IPS-18a (cell line): ENCODE results near the gene OMG.
"Not testable (repeated sequence)": the region's sequence is repeated elsewhere in the genome, so short reads cannot be mapped to it uniquely, and the experiment has no call there.

Experiments used
- H3K27ac ChIP-seq: one replicate; pipeline ENCODE4 v1.5.1; 2013; ENCODE audit warnings: low read length
- H3K27me3 ChIP-seq: one replicate; pipeline ENCODE4 v1.6.1; 2013; ENCODE audit warnings: mild to moderate bottlenecking, low read length; ENCODE audit not compliant: control insufficient read depth, insufficient read depth
- H3K36me3 ChIP-seq: one replicate; pipeline ENCODE4 v1.6.1; 2013; ENCODE audit warnings: low read depth, low read length; ENCODE audit not compliant: control insufficient read depth
- H3K4me1 ChIP-seq: one replicate; pipeline ENCODE4 v1.6.1; 2013; ENCODE audit warnings: low read depth, low read length; ENCODE audit not compliant: control insufficient read depth
- H3K4me3 ChIP-seq: one replicate; pipeline ENCODE4 v1.5.1; 2013; ENCODE audit warnings: low read length
- H3K9ac ChIP-seq: one replicate; pipeline ENCODE4 v1.6.1; 2013; ENCODE audit warnings: mild to moderate bottlenecking, low read length, moderate library complexity
- H3K9me3 ChIP-seq: one replicate; pipeline ENCODE4 v1.6.1; 2013; ENCODE audit warnings: low read depth, low read length; ENCODE audit not compliant: control insufficient read depth

Gene OMG

GRCh38 chr17:31318851-31319661 is 22.0 kb upstream of the OMG start:
- no peaks in the 10 kb centered on the region for H3K36me3 ChIP-seq
- H3K4me3 ChIP-seq, result no peak overlapping the region
- no peak overlapping the region for H3K27ac ChIP-seq
- no peak overlapping the region for H3K9ac ChIP-seq
- no peaks in the 10 kb centered on the region for H3K4me1 ChIP-seq
- H3K27me3 ChIP-seq, result no peaks in the 10 kb centered on the region
- no peaks in the 10 kb centered on the region for H3K9me3 ChIP-seq

GRCh38 chr17:31318298-31318801 is 21.3 kb upstream of the OMG start:
- no peak overlapping the region for H3K4me3 ChIP-seq
- H3K9ac ChIP-seq, result no peak overlapping the region
- no peaks in the 10 kb centered on the region for H3K4me1 ChIP-seq
- H3K9me3 ChIP-seq, result no peaks in the 10 kb centered on the region
- no peaks in the 10 kb centered on the region for H3K27me3 ChIP-seq
- H3K27ac ChIP-seq, result no peak overlapping the region
- no peaks in the 10 kb centered on the region for H3K36me3 ChIP-seq

GRCh38 chr17:31314782-31315100 is 17.7 kb upstream of the OMG start:
- no peak overlapping the region for H3K4me3 ChIP-seq
- H3K4me1 ChIP-seq, result no peaks in the 10 kb centered on the region
- no peak overlapping the region for H3K27ac ChIP-seq
- H3K9me3 ChIP-seq, result no peaks in the 10 kb centered on the region
- no peaks in the 10 kb centered on the region for H3K36me3 ChIP-seq
- H3K27me3 ChIP-seq, result no peaks in the 10 kb centered on the region
- H3K9ac ChIP-seq, result no peak overlapping the region

- H3K27ac ChIP-seq, result no peak within 1 kb of the TSS
- H3K9ac ChIP-seq, result no peak within 1 kb of the TSS
- H3K4me3 ChIP-seq, result no peak within 1 kb of the TSS
- no peaks in the 10 kb centered on the region for H3K27me3 ChIP-seq
- no peaks in the 10 kb centered on the region for H3K4me1 ChIP-seq
- no peaks in the 10 kb centered on the region for H3K36me3 ChIP-seq
- no peaks in the 10 kb centered on the region for H3K9me3 ChIP-seq
Observed at GRCh38 chr17:31313982-31314781, 17.1 kb upstream of the OMG start, which contains the start of gene EVI2B. EVI2B (minus strand) TSS chr17:31314054; CDS start chr17:31305609, 8,445 bp downstream.

GRCh38 chr17:31312223-31312622 is 15.2 kb upstream of the OMG start:
- not testable (repeated sequence) for H3K36me3 ChIP-seq, H3K4me1 ChIP-seq, H3K27me3 ChIP-seq, H3K9me3 ChIP-seq, H3K27ac ChIP-seq, H3K9ac ChIP-seq, H3K4me3 ChIP-seq

GRCh38 chr17:31311526-31311925 is 14.5 kb upstream of the OMG start:
- H3K9me3 ChIP-seq, result no peaks in the 10 kb centered on the region
- no peak overlapping the region for H3K27ac ChIP-seq
- H3K27me3 ChIP-seq, result no peaks in the 10 kb centered on the region
- no peaks in the 10 kb centered on the region for H3K4me1 ChIP-seq
- H3K9ac ChIP-seq, result no peak overlapping the region
- H3K36me3 ChIP-seq, result no peaks in the 10 kb centered on the region
- no peak overlapping the region for H3K4me3 ChIP-seq

GRCh38 chr17:31310886-31311285 is 13.8 kb upstream of the OMG start:
- no peaks in the 10 kb centered on the region for H3K27me3 ChIP-seq
- no peaks in the 10 kb centered on the region for H3K9me3 ChIP-seq
- H3K4me1 ChIP-seq, result no peaks in the 10 kb centered on the region
- H3K9ac ChIP-seq, result no peak overlapping the region
- no peak overlapping the region for H3K4me3 ChIP-seq
- H3K27ac ChIP-seq, result no peak overlapping the region
- no peaks in the 10 kb centered on the region for H3K36me3 ChIP-seq

- no peaks in the 10 kb centered on the region for H3K36me3 ChIP-seq
- no peak overlapping the region for H3K4me3 ChIP-seq
- H3K27me3 ChIP-seq, result no peaks in the 10 kb centered on the region
- H3K4me1 ChIP-seq, result no peaks in the 10 kb centered on the region
- H3K27ac ChIP-seq, result no peak overlapping the region
- H3K9ac ChIP-seq, result no peak overlapping the region
- no peaks in the 10 kb centered on the region for H3K9me3 ChIP-seq
Observed at GRCh38 chr17:31310260-31310659, 13.2 kb upstream of the OMG start.

GRCh38 chr17:31309556-31309955 is 12.5 kb upstream of the OMG start:
- Histone ChIP-seq H3K27ac (no peak overlapping the region), H3K4me3 (no peak overlapping the region), H3K9me3 (no peaks in the 10 kb centered on the region), H3K27me3 (no peaks in the 10 kb centered on the region), H3K36me3 (no peaks in the 10 kb centered on the region), H3K9ac (no peak overlapping the region), H3K4me1 (no peaks in the 10 kb centered on the region)

- H3K27me3 ChIP-seq, result no peaks in the 10 kb centered on the region
- no peaks in the 10 kb centered on the region for H3K36me3 ChIP-seq
- H3K4me3 ChIP-seq, result no peak overlapping the region
Observed at GRCh38 chr17:31308372-31309334, 11.6 kb upstream of the OMG start.

GRCh38 chr17:31307640-31308039 is 10.6 kb upstream of the OMG start:
- H3K27me3 ChIP-seq, result no peaks in the 10 kb centered on the region
- no peaks in the 10 kb centered on the region for H3K36me3 ChIP-seq
- no peak overlapping the region for H3K4me3 ChIP-seq
- no peaks in the 10 kb centered on the region for H3K9me3 ChIP-seq
- H3K4me1 ChIP-seq, result no peaks in the 10 kb centered on the region
- H3K27ac ChIP-seq, result no peak overlapping the region
- H3K9ac ChIP-seq, result no peak overlapping the region

More at GRCh38 chr17:31308372-31309334, 11.6 kb upstream of the OMG start:
- no peaks in the 10 kb centered on the region for H3K4me1 ChIP-seq
- H3K9me3 ChIP-seq, result no peaks in the 10 kb centered on the region
- H3K9ac ChIP-seq, result no peak overlapping the region
- no peak overlapping the region for H3K27ac ChIP-seq
